ENCODE measurements around the gene SPATC1L. TPM values are rescaled to one million over a fixed set of nuclear protein-coding genes. Genes with fewer than 3 reads are reported as not detected.

Gene SPATC1L
- total RNA-seq, 4 donors from 2014 or later = 1.5 to 11.9 (median 3.0) TPM

DNA sequence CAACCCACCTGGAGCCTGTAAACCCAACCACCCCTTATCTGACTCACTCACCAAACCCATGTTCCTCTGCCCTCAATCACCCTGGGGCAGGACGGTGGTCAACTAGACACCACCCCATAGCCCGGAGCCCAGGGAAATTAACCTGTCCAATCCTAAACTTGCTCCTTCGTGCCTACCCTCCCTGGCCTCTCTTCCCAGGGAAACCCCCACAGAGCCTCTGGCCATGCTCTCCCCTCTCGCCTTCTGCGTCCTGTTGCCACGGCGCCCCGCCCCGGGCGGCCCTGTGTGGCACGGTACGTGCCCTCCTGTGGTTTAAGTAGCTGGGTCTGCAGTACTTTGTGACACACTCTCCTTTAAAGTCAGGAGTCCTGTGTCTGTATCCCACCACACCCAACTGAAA is 24.9 kb downstream of the SPATC1L start:
- Histone ChIP-seq H3K27me3 (peaks cover 0 to 7% (median 7%) of the 10 kb centered on the region in 3 donors), H3K4me3 (no peak overlapping the region), H3K9me3 (no peaks in the 10 kb centered on the region), H3K36me3 (no peaks in the 10 kb centered on the region), H3K27ac (no peak overlapping the region), H3K4me1 (no peaks in the 10 kb centered on the region)
- intact Hi-C loops (cut with DNase I; ENCODE audit: low total_unique reads) = no loop called here
- in situ Hi-C loops (cut with MboI; ENCODE audit: low sequenced_read_pairs in 4 of 4) = no loop called here
- no peak for ATAC-seq
- DNase-seq = peak; percentile 0 to 8
- TF ChIP-seq CTCF (IDR thresholded peaks at IDR 0.05 in 4 of 5, conservative IDR thresholded peaks at IDR 0.05 in 1 of 5) = no peak
- TF ChIP-seq POLR2A (IDR thresholded peaks at IDR 0.05) = no peak

- H3K36me3 ChIP-seq = no peaks in the 10 kb centered on the region
- no peak overlapping the region for H3K4me3 ChIP-seq
- no peaks in the 10 kb centered on the region for H3K4me1 ChIP-seq
- ATAC-seq = no peak
- no peaks in the 10 kb centered on the region for H3K9me3 ChIP-seq
- no peak overlapping the region for H3K27ac ChIP-seq
- TF ChIP-seq POLR2A (IDR thresholded peaks at IDR 0.05) (no peak), CTCF (IDR thresholded peaks at IDR 0.05 in 4 of 5, conservative IDR thresholded peaks at IDR 0.05 in 1 of 5) (no peak)
- peaks cover 0 to 7% (median 7%) of the 10 kb centered on the region in 3 donors for H3K27me3 ChIP-seq
- intact Hi-C loops (cut with DNase I; ENCODE audit: low total_unique reads) = no loop called here
- peak in 1 of 2 donors; percentile 6 for DNase-seq
- in situ Hi-C loops (cut with MboI; ENCODE audit: low sequenced_read_pairs in 4 of 4) = no loop called here
Measured at GRCh38 chr21:46158666-46159300, 25.5 kb downstream of the SPATC1L start.

GRCh38 chr21:46157987-46158451 is 26.2 kb downstream of the SPATC1L start:
- intact Hi-C loops (cut with DNase I; ENCODE audit: low total_unique reads) = no loop called here
- Histone ChIP-seq H3K27ac (no peak overlapping the region), H3K4me3 (no peak overlapping the region), H3K27me3 (peaks cover under 1 to 7% (median 7%) of the 10 kb centered on the region in 3 donors), H3K36me3 (no peaks in the 10 kb centered on the region), H3K9me3 (no peaks in the 10 kb centered on the region), H3K4me1 (peaks cover 0 to 7% of the 10 kb centered on the region in 2 donors)
- in situ Hi-C loops (cut with MboI; ENCODE audit: low sequenced_read_pairs in 4 of 4) = no loop called here
- DNase-seq = no peak
- no peak for ATAC-seq
- TF ChIP-seq CTCF (IDR thresholded peaks at IDR 0.05 in 4 of 5, conservative IDR thresholded peaks at IDR 0.05 in 1 of 5) = no peak
- TF ChIP-seq POLR2A (IDR thresholded peaks at IDR 0.05) = no peak

- H3K27ac ChIP-seq = no peak overlapping the region
- H3K9me3 ChIP-seq = no peaks in the 10 kb centered on the region
- intact Hi-C loops (cut with DNase I; ENCODE audit: low total_unique reads) = no loop called here
- peaks cover 3 to 7% (median 3%) of the 10 kb centered on the region in 3 donors for H3K27me3 ChIP-seq
- no peak overlapping the region for H3K4me3 ChIP-seq
- DNase-seq (peak in 1 of 2 donors; percentile 10), ATAC-seq (no peak)
- peaks cover 0 to 10% of the 10 kb centered on the region in 2 donors for H3K4me1 ChIP-seq
- in situ Hi-C loops (cut with MboI; ENCODE audit: low sequenced_read_pairs in 4 of 4) = no loop called here
- no peak for TF ChIP-seq CTCF (IDR thresholded peaks at IDR 0.05 in 4 of 5, conservative IDR thresholded peaks at IDR 0.05 in 1 of 5)
- no peak for TF ChIP-seq POLR2A (IDR thresholded peaks at IDR 0.05)
- no peaks in the 10 kb centered on the region for H3K36me3 ChIP-seq
Measured at GRCh38 chr21:46157396-46157986, 26.8 kb downstream of the SPATC1L start.

Measured in gastrocnemius medialis (tissue), 4 donors.